ENCODE data around the gene VIT. TPM values are rescaled to one million over a fixed set of nuclear protein-coding genes. Genes with fewer than 3 reads are reported as not detected.

The VIT gene
- total RNA-seq, 1 donor from 2014 or later, result not detected

DNA sequence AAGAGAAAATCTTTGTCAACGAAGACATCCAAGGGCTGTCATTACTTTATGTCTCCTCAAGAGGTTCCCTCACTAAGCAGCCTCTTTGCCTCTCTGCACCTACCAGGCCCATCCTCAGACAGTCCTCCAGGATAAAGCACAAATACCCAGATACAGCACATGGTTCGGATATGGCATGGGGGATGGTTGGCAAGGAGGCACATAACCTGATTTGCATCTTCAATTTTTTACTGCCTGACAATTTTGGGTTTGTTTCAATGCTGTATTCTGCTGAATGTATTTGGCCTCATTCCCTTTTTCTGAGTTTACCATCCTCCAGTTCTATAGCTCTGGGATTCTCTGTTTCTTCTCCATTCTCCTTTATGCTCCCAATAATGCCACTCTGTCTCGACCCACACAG lies 78.8 kb downstream of the VIT start:
- Mint-ChIP-seq H3K27me3 (peaks cover 3% of the 10 kb centered on the region), H3K4me1 (no peaks in the 10 kb centered on the region), H3K9me3 (no peaks in the 10 kb centered on the region), H3K27ac (no peak overlapping the region), H3K4me3 (no peak overlapping the region), H3K36me3 (ENCODE audit: low read depth) (no peaks in the 10 kb centered on the region)
- ChIA-PET POLR2A (no interaction called here), CTCF (interaction anchor here (2.6 kb wide), 1 partner anchor 10 kb away, joined by 10 read pairs; no protein-coding TSS in a partner anchor)
- ATAC-seq (ENCODE audit: low read depth) (no peak), DNase-seq (no peak)
- intact Hi-C loops (cut with micrococcal nuclease), result no loop called here
- TF ChIP-seq CTCF (IDR thresholded peaks at IDR 0.05), result no peak

GRCh38 chr2:36775806-36776205 lies 79.3 kb downstream of the VIT start:
- POLR2A ChIA-PET, result no interaction called here
- H3K27me3 Mint-ChIP-seq, result peaks cover 3% of the 10 kb centered on the region
- ATAC-seq (ENCODE audit: low read depth), result no peak

GRCh38 chr2:36777272-36777671 lies 80.8 kb downstream of the VIT start:
- intact Hi-C loops (cut with micrococcal nuclease), result no loop called here
- TF ChIP-seq CTCF (IDR thresholded peaks at IDR 0.05), result no peak
- H3K27me3 Mint-ChIP-seq, result peaks cover 3% of the 10 kb centered on the region
- ATAC-seq (ENCODE audit: low read depth) (no peak), DNase-seq (no peak)
- POLR2A ChIA-PET, result no interaction called here
- CTCF ChIA-PET, result interaction anchor here (1.1 kb wide), 1 partner anchor 10 kb away, joined by 3 read pairs; no protein-coding TSS in a partner anchor
- H3K36me3 Mint-ChIP-seq (ENCODE audit: low read depth), result no peaks in the 10 kb centered on the region
- no peak overlapping the region for H3K27ac Mint-ChIP-seq
- no peaks in the 10 kb centered on the region for H3K4me1 Mint-ChIP-seq
- no peak overlapping the region for H3K4me3 Mint-ChIP-seq
- no peaks in the 10 kb centered on the region for H3K9me3 Mint-ChIP-seq

More at GRCh38 chr2:36775806-36776205, 79.3 kb downstream of the VIT start:
- no peaks in the 10 kb centered on the region for H3K36me3 Mint-ChIP-seq (ENCODE audit: low read depth)
- CTCF ChIA-PET, result interaction anchor here (0.6 to 2.6 kb wide), 2 partner anchors 10 to 1191 kb away, joined by 3 to 10 read pairs; no protein-coding TSS in a partner anchor
- no peaks in the 10 kb centered on the region for H3K4me1 Mint-ChIP-seq
- H3K9me3 Mint-ChIP-seq, result no peaks in the 10 kb centered on the region
- no peak overlapping the region for H3K4me3 Mint-ChIP-seq
- intact Hi-C loops (cut with micrococcal nuclease), result no loop called here
- no peak for TF ChIP-seq CTCF (IDR thresholded peaks at IDR 0.05)
- H3K27ac Mint-ChIP-seq, result no peak overlapping the region
- DNase-seq, result no peak

DNA sequence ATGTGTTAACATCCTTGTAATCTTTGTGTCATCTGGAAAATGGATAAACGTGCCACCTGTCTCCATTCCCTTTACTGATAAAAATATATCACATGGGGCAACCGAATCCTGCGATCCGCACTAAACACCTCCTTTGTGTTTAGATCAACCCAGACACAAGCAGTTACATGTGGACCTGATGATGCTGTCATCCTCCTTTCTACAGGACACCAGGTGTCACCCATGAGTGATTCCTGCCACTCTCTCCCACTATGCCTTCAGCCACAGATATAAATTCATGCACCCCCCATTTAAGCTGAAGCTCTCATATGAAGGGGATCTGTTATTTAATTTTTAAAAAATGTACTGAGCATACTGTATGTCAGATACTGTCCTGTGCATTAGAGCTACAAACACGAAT lies 81.3 kb downstream of the VIT start:
- Mint-ChIP-seq H3K27me3 (peaks cover 4% of the 10 kb centered on the region), H3K9me3 (no peaks in the 10 kb centered on the region), H3K36me3 (ENCODE audit: low read depth) (no peaks in the 10 kb centered on the region), H3K4me3 (no peak overlapping the region), H3K4me1 (no peaks in the 10 kb centered on the region), H3K27ac (no peak overlapping the region)
- ChIA-PET POLR2A (no interaction called here), CTCF (interaction anchor here (1.1 to 1.9 kb wide), 2 partner anchors 9 to 1100 kb away, joined by 3 to 5 read pairs; no protein-coding TSS in a partner anchor)
- DNase-seq, result no peak
- no peak for TF ChIP-seq CTCF (IDR thresholded peaks at IDR 0.05)
- intact Hi-C loops (cut with micrococcal nuclease), result no loop called here
- ATAC-seq (ENCODE audit: low read depth), result no peak

GRCh38 chr2:36779462-36779861 lies 83.0 kb downstream of the VIT start:
- POLR2A ChIA-PET, result no interaction called here
- no peak for TF ChIP-seq CTCF (IDR thresholded peaks at IDR 0.05)
- ATAC-seq (ENCODE audit: low read depth) (no peak), DNase-seq (no peak)
- Mint-ChIP-seq H3K27ac (no peak overlapping the region), H3K4me3 (no peak overlapping the region), H3K4me1 (no peaks in the 10 kb centered on the region), H3K9me3 (no peaks in the 10 kb centered on the region), H3K36me3 (ENCODE audit: low read depth) (no peaks in the 10 kb centered on the region), H3K27me3 (peaks cover 8% of the 10 kb centered on the region)
- CTCF ChIA-PET, result interaction anchor here (1.1 to 1.9 kb wide), 6 partner anchors 9 to 1495 kb away, joined by 3 to 5 read pairs (median 4); no protein-coding TSS in a partner anchor
- intact Hi-C loops (cut with micrococcal nuclease), result no loop called here
